Kidney (tissue), 14 donors: ENCODE results near the gene ATAD3C. TPM values are rescaled to one million over a fixed set of nuclear protein-coding genes. Genes with fewer than 3 reads are reported as not detected.

Experiments used
- DNase-seq, 5 donors: peaks; one replicate each; pipeline ENCODE4 v3.0.0-alpha.2; 2013 to 2020
- FAIRE-seq: peaks from 2 replicates; lab custom pipeline; 2012; peaks lifted over from hg19 to GRCh38; lab: Jason Lieb, UNC
- H3K27ac ChIP-seq, 2 donors: one replicate each; pipeline ENCODE4 v1.7.0; 2013; ENCODE audit warnings: low read depth in 2 of 2, low read length in 2 of 2, inconsistent platforms in 1 of 2
- H3K27me3 ChIP-seq: one replicate; pipeline ENCODE4 v1.7.1; 2013; ENCODE audit warnings: low read length, inconsistent platforms; ENCODE audit not compliant: control insufficient read depth, insufficient read depth
- H3K36me3 ChIP-seq, 3 donors: one replicate each; pipeline versions ENCODE4 v1.7.0 to v1.7.1; 2013; ENCODE audit warnings: low read length in 3 of 3, control low read depth in 1 of 3, inconsistent platforms in 1 of 3; ENCODE audit not compliant: insufficient read depth in 3 of 3, control insufficient read depth in 2 of 3
- H3K4me1 ChIP-seq, 3 donors: one replicate each; pipeline versions ENCODE4 v1.7.0 to v1.7.1; 2013; ENCODE audit warnings: low read length in 3 of 3, inconsistent platforms in 1 of 3, low read depth in 1 of 3; ENCODE audit not compliant: control insufficient read depth in 2 of 3, insufficient read depth in 2 of 3
- H3K4me3 ChIP-seq, 3 donors: one replicate each; pipeline versions ENCODE4 v1.7.0 to v1.8.1; 2013; ENCODE audit warnings: low read length in 3 of 3, control low read depth in 1 of 3, inconsistent platforms in 1 of 3
- H3K9ac ChIP-seq, 3 donors: one replicate each; pipeline versions ENCODE4 v1.7.0 to v1.7.1; 2013; ENCODE audit warnings: low read length in 3 of 3, control low read depth in 1 of 3, inconsistent platforms in 1 of 3
- H3K9me3 ChIP-seq, 3 donors: one replicate each; pipeline versions ENCODE4 v1.7.0 to v1.7.1; 2013; ENCODE audit warnings: low read length in 3 of 3, control low read depth in 1 of 3, inconsistent platforms in 1 of 3; ENCODE audit not compliant: control insufficient read depth in 2 of 3, insufficient read depth in 1 of 3
- intact Hi-C: fragments of 100-400 bp; cut with DNase I; formaldehyde crosslinking; loops from one replicate; pipeline ENCODE4 v1.11.1; 2022
- polyA plus RNA-seq: library from polyadenylated mRNA; stranded (reverse); fragments of 350-450 nt; fragmentation: Illumina TruSeq; extraction: RNeasy Lipid Tissue Mini Kit (QIAGEN cat#74804); gene quantifications from one replicate; pipeline ENCODE4 v1.2.3, GENCODE V29; 2014; ENCODE audit warnings: low read depth, low replicate concordance; ENCODE audit not compliant: insufficient read depth
- total RNA-seq: library from RNA; stranded (reverse); fragmentation: NEBNext Ultra II Directional; extraction: Animal tissue kit (Norgen Biotek cat#: 25700); gene quantifications from one replicate; pipeline ENCODE4 v1.2.1, GENCODE V29; 2021
- TF ChIP-seq, protein P1 (sequence below): IDR thresholded peaks from 3 replicates; pipeline ENCODE4 v1.5.1; 2012; ENCODE audit warnings: mild to moderate bottlenecking, moderate library complexity, borderline replicate concordance; ENCODE audit not compliant: insufficient read depth; ENCODE audit errors: extremely low read depth
- donor health status: control.
- donor health status: control.
- donor health status: control.
- donor health status: control.
- donor health status: control.
- donor health status: DM: yes; HTN: yes; CAD: no.
- donor health status: Normal renal cell carcinoma (clear cell type).

The ATAD3C gene
- total and polyA plus RNA-seq, 2 donors from 2014 or later, result 10.0 to 14.3 TPM

DNA sequence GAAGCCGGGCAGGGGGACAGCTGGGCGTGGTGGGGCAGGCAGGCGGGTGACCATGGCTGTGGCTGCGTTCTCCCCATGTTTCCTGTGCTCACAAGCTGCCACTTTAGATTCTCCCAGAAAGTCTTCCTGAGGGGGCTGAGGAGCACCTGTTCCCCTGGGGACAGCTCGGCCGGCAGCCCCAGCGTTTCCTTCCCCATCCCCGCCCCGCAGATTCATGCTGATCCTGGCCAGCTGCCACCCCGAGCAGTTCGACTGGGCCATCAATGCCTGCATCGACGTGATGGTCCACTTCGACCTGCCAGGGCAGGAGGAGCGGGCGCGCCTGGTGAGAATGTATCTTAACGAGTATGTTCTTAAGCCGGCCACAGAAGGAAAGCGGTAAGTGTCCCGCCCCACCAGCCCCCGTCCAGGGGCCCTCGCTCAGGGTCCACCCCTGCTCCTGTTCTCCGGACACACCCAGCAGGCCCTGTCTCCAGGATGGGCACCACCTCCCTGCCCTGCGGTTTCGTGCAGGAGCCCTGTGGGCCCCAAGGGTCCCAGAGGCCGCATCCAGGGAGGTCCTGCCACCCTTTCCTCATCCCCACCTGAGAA is 11.1 kb downstream of the ATAD3C start:
- intact Hi-C loops, result no loop called here
- peaks cover 0 to 7% (median 0%) of the 10 kb centered on the region in 3 donors for H3K4me1 ChIP-seq
- no peaks in the 10 kb centered on the region for H3K36me3 ChIP-seq
- FAIRE-seq, result no peak
- DNase-seq, result no peak
- H3K27me3 ChIP-seq, result no peaks in the 10 kb centered on the region
- H3K9me3 ChIP-seq, result no peaks in the 10 kb centered on the region
- no peak overlapping the region for H3K9ac ChIP-seq
- H3K27ac ChIP-seq, result no peak overlapping the region
- H3K4me3 ChIP-seq, result no peak overlapping the region
- TF ChIP-seq, protein P1, sequence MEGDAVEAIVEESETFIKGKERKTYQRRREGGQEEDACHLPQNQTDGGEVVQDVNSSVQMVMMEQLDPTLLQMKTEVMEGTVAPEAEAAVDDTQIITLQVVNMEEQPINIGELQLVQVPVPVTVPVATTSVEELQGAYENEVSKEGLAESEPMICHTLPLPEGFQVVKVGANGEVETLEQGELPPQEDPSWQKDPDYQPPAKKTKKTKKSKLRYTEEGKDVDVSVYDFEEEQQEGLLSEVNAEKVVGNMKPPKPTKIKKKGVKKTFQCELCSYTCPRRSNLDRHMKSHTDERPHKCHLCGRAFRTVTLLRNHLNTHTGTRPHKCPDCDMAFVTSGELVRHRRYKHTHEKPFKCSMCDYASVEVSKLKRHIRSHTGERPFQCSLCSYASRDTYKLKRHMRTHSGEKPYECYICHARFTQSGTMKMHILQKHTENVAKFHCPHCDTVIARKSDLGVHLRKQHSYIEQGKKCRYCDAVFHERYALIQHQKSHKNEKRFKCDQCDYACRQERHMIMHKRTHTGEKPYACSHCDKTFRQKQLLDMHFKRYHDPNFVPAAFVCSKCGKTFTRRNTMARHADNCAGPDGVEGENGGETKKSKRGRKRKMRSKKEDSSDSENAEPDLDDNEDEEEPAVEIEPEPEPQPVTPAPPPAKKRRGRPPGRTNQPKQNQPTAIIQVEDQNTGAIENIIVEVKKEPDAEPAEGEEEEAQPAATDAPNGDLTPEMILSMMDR, result no peak

DNA sequence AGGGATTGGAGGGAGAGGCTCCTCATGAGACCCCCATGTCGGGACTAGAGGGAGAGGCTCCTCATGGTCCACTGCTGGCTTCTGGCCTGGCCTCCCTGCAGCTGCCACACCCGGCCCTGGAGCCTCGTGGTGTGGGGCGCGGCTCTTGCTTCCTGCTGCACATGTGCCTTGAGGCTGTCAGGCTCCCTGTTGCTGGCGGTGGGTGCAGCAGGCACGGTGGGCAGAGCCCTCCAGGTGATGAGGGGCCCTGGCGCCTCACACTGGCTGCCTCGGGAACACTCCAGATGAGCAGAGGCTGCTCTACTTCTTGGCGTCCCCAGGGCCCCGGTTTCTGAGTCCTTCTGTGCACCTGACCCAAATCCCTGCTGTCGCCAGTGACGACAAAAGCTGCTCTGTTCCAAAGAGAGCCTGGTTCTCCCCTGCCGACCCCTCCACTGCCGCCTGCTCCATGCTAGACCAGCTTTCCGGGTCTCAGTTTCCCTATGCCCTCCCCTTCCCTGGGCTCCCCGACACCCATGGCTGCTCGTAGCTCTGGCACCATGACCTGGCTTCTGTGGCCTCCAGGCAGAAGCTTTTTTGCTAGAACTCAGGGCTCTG is 12.3 kb downstream of the ATAD3C start:
- FAIRE-seq, result no peak
- H3K4me3 ChIP-seq, result peak overlapping the region in 2 of 3 donors; percentile 33 to 55
- H3K9me3 ChIP-seq, result no peaks in the 10 kb centered on the region
- TF ChIP-seq, protein P1, result no peak
- H3K36me3 ChIP-seq, result no peaks in the 10 kb centered on the region
- no peak for DNase-seq
- intact Hi-C loops, result no loop called here
- peaks cover 0 to 7% (median 0%) of the 10 kb centered on the region in 3 donors for H3K4me1 ChIP-seq
- H3K9ac ChIP-seq, result no peak overlapping the region
- peak overlapping the region in 1 of 2 donors; percentile 54 for H3K27ac ChIP-seq
- no peaks in the 10 kb centered on the region for H3K27me3 ChIP-seq

DNA sequence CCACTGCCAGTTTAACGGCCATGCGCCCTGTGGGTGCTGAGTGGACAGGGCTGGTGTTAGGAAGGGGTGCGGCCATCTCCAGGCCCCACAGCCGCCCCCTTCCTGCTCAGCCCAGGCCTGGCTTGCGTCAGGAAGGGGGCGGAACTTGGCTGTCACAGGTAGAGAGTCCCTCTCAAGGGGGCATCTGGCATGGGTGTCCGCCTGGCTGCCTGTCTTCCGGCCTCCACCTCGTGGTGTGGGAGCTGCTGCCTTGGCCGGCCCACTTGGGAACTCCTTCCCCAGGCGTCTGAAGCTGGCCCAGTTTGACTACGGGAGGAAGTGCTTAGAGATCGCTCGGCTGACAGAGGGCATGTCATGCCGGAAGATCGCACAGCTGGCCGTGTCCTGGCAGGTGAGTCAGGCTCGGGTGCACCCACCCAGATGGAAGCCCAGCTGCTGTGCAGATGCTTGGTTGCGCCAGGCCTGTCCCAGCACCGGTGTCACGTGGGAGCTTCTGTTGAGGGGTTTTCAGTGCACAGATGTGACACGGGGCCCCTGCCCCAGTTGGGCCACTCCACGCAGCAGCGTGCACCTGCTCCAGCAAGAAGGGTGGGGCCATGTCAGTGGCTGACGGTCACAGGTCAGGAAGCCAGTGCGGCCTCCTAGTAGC is 13.0 kb downstream of the ATAD3C start:
- FAIRE-seq (no peak), DNase-seq (peak; percentile 47 to 93 (median 58))
- intact Hi-C loops, result no loop called here
- H3K27ac ChIP-seq, result peak overlapping the region in 1 of 2 donors; percentile 54
- H3K36me3 ChIP-seq, result no peaks in the 10 kb centered on the region
- no peaks in the 10 kb centered on the region for H3K9me3 ChIP-seq
- H3K4me3 ChIP-seq, result peak overlapping the region in 2 of 3 donors; percentile 33 to 55
- TF ChIP-seq, protein P1, result no peak
- no peaks in the 10 kb centered on the region for H3K27me3 ChIP-seq
- peaks cover 0 to 7% (median 0%) of the 10 kb centered on the region in 3 donors for H3K4me1 ChIP-seq
- H3K9ac ChIP-seq, result peak overlapping the region in 2 of 3 donors; percentile 4 to 37
